HepG2 (cell line): ENCODE results near the gene GMEB1. TPM values are rescaled to one million over a fixed set of nuclear protein-coding genes. Genes with fewer than 3 reads are reported as not detected.

Source experiments
- polyA plus RNA-seq, 8 experiments: library from polyadenylated mRNA; depleted of rRNA in 3 of 8; stranded (reverse) in 7 of 8; unstranded in 1 of 8; fragments of >200 nt; fragmentation: Illumina TruSeq in 4 of 8; extraction: Trizol in 4 of 8; gene quantifications; 2 replicates each; pipeline versions ENCODE4 v1.2.1 to v1.2.3, GENCODE V29; 2011 to 2016; ENCODE audit warnings: low read depth in 4 of 8, missing spikeins in 1 of 8, mixed read lengths in 1 of 8; ENCODE audit not compliant: insufficient read depth in 1 of 8
- small RNA-seq, 3 experiments: library from RNA; depleted of rRNA; stranded (forward); fragments of <200 nt; gene quantifications; one replicate each; pipeline ENCODE3, GENCODE V24; 2012; ENCODE audit warnings: low read depth in 2 of 3, low replicate concordance in 1 of 3; ENCODE audit not compliant: insufficient read length in 3 of 3, insufficient read depth in 2 of 3
- total RNA-seq, 5 experiments: library from RNA; depleted of rRNA; stranded (reverse); fragments of >200 nt; fragmentation: Illumina TruSeq; extraction: Trizol; gene quantifications; 2 replicates each; pipeline ENCODE4 v1.2.3, GENCODE V29; 2016; ENCODE audit warnings: low read depth in 1 of 5

GMEB1 gene
- total and polyA plus RNA-seq, 2 of the 13 experiments (the other 11 are each of a cell fraction or from before 2014, with no cell fraction given), result 3.0 to 6.0 TPM

Small RNA genes within 50 kb of the gene (small RNA-seq; reads per million reads assigned to genes)
- gene RF00422 (0 reads per million in 3 experiments), gene RNU11 (0 reads per million in 3 experiments)

Other genes with a start within 250 kb of the GMEB1 start
- gene RCC1, start 162.7 kb upstream of the GMEB1 start, total RNA-seq (2016; rRNA removed; fragmentation: Illumina TruSeq; extraction: Trizol), result 80.8 and 102 TPM in 2 replicates
- 47.2 and 56.2 TPM in 2 replicates for gene RCC1, start 162.7 kb upstream of the GMEB1 start, polyA plus RNA-seq (2011; rRNA removed)
- 28.3 and 29.0 TPM in 2 replicates for gene TRNAU1AP, start 115.7 kb upstream of the GMEB1 start, total RNA-seq (2016; rRNA removed; fragmentation: Illumina TruSeq; extraction: Trizol)
- 40.5 and 42.9 TPM in 2 replicates for gene TRNAU1AP, start 115.7 kb upstream of the GMEB1 start, polyA plus RNA-seq (2011; rRNA removed)
- gene RAB42, start 76.5 kb upstream of the GMEB1 start, total RNA-seq (2016; rRNA removed; fragmentation: Illumina TruSeq; extraction: Trizol), result 10.3 and 10.4 TPM in 2 replicates
- 166 and 170 TPM in 2 replicates for gene RAB42, start 76.5 kb upstream of the GMEB1 start, polyA plus RNA-seq (2011; rRNA removed)
- gene TAF12, start 25.7 kb upstream of the GMEB1 start, total RNA-seq (2016; rRNA removed; fragmentation: Illumina TruSeq; extraction: Trizol), result 17.1 and 24.2 TPM in 2 replicates
- 15.7 and 16.3 TPM in 2 replicates for gene TAF12, start 25.7 kb upstream of the GMEB1 start, polyA plus RNA-seq (2011; rRNA removed)
- gene RNU11, start 20.2 kb upstream of the GMEB1 start, total RNA-seq (2016; rRNA removed; fragmentation: Illumina TruSeq; extraction: Trizol), result not detected in 2 replicates
- not detected in 2 replicates for gene RNU11, start 20.2 kb upstream of the GMEB1 start, polyA plus RNA-seq (2011; rRNA removed)
- gene YTHDF2, start 68.2 kb downstream of the GMEB1 start, total RNA-seq (2016; rRNA removed; fragmentation: Illumina TruSeq; extraction: Trizol), result 59.6 and 84.7 TPM in 2 replicates
- gene YTHDF2, start 68.2 kb downstream of the GMEB1 start, polyA plus RNA-seq (2011; rRNA removed), result 48.4 and 57.5 TPM in 2 replicates
- 0.02 TPM in 1 of 2 replicates, not detected in the other for gene OPRD1, start 143.4 kb downstream of the GMEB1 start, total RNA-seq (2016; rRNA removed; fragmentation: Illumina TruSeq; extraction: Trizol)
- 0.01 and 0.03 TPM in 2 replicates for gene OPRD1, start 143.4 kb downstream of the GMEB1 start, polyA plus RNA-seq (2011; rRNA removed)
- gene EPB41, start 245.8 kb downstream of the GMEB1 start, total RNA-seq (2016; rRNA removed; fragmentation: Illumina TruSeq; extraction: Trizol), result 34.5 and 51.4 TPM in 2 replicates
- gene EPB41, start 245.8 kb downstream of the GMEB1 start, polyA plus RNA-seq (2011; rRNA removed), result 38.5 and 46.7 TPM in 2 replicates